ENCODE measurements around the gene KSR2.
"Not testable (repeated sequence)": the region's sequence is repeated elsewhere in the genome, so short reads cannot be mapped to it uniquely, and the experiment has no call there.

KSR2 gene

DNA sequence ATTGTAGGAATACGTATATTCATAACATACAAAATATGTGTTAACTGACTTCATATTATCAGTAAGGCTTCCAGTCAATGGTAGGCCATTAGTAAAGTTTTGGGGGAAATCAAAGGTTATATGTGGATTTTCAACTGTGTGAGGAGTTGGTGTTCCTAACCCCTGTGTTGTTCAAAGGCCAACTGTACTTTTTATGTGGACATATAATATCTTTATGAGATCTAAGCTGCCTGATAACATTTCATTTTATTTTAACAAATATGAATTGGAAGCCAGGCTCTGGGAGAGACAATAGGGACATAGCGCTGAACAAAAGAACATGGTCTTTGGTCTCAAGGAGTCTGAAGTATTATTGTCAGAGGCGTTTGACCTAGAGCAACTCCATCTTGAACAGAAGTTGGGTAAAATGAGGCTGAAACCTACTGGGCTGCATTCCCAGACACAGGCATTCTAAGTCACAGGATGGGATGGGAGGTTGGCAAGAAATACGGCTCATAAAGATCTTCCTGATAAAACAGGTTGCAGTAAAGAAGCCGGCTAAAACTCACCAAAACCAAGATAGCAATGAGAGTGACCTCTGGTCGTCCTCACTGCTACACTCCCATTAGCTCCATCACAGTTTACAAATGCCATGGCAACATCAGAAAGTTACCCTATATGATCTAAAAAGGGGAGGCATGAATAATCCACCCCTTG, 147.2 kb downstream of the KSR2 start:
- no peak for DNase-seq (ENCODE audit: low spot score)

DNA sequence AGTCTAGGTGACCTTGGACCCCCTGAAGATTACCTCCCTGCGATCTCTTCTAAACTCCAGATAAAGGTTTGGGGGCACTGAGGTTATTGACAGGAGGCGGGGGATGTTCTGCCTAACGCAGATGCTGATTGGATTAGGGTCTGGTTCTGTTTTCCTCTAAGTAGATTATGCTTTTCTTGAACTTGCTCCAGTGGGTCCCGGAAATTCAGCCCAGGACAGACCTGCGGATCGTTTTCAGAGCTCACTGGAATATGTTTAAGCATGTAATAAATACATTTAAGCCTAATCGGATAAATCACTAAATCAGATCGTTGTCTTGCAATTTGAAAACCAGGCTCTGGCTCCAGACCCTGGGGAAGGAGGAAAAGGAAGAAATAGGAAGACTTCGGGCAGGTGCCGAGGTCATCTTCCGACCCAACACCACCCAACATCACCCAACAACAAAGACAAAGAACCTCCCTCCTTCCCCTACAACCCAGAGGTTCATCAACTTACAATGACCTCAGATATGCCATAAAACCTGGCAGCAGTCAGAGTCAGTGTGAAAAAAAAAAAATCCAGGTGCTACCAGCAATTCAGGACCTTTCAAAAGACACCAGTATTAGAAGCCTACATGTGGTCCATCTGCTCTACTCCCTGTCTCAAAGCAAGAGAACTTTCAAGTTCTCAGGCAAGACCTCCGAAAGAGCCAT, 148.4 kb downstream of the KSR2 start:
- peak; percentile 54 for DNase-seq (ENCODE audit: low spot score)

GRCh38 chr12:117819160-117819559, 149.6 kb downstream of the KSR2 start:
- peak; percentile 22 for DNase-seq (ENCODE audit: low spot score)

GRCh38 chr12:117818400-117818799, 150.4 kb downstream of the KSR2 start:
- no peak for DNase-seq (ENCODE audit: low spot score)

DNA sequence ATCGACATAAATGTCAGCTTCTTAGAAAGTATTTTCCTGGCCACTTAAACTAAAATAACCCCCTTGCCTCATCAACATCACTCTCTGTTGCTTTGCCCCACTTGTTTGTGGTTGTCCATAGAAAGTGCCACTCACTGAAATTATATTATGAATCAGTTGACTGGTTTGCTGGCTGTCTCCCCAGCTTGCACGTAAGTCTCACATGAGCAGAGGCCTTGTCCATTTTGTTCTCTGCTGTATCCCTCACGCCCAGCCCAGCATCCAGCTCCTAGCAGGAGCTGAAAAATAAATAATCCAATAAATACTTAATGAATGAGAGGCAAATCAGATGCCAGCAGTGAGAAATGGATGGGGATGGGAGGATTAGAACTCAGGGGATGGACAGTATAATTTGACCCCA, 159.3 kb downstream of the KSR2 start:
- DNase-seq (ENCODE audit: low spot score) = no peak

- DNase-seq (ENCODE audit: low spot score) = no peak
These were observed 160.8 kb downstream of the KSR2 start for GRCh38 chr12:117807946-117808345.

DNA sequence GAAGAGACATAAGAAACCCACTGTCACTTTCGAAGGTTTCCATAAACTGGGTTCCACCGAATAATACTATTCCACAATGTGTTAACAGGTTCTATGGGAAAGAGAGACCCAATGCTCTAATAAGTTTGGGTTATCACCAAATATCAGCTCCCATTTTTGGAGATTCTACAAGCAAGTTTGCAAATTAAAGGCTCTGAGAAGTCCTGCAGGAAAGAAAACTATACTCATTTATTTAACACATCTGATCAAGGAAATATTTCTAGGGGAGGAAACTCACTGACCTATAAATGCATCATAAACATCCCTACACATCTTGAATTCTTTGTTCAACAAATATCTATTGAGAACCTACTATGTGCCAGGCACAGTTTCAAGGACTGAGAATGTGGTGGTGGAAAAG, 161.4 kb downstream of the KSR2 start:
- DNase-seq (ENCODE audit: low spot score) = no peak

DNA sequence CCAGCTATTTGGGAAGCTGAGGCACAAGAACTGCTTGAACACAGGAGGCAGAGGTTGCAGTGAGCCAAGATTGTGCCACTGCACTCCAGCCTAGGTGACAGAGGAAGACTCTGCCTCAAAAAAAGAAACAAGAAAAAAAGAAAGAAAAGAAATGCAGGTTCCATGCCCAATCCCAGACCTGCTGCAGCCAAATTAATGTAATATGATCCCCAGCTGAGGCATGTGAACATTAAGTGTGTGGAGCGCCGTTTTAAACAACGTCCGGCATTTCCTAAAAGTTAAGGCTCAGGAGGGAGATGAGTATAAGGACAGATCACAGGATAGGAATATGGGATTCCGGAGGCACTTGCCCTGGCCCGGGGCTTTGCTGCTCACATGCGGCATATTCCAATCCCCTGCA, 162.9 kb downstream of the KSR2 start:
- DNase-seq (ENCODE audit: low spot score) = no peak

DNA sequence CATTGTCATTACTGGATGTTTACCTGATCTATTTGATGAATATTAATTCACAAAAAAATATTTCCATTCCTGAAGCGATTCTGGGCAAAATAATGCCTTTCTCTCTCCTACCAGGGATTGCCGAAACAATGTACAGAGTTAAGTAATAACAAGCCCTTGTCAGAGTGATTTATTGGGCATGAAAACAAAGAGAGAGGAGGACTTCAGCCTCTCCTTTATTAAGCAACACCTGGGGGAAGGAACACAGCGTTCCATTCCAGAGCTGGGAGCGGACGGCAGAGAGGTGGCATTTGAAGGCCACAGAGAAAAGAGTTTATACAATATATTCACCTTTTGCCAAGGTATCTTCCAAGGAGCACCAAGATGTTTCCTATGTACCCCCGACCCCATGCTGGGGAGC, 165.8 kb downstream of the KSR2 start:
- no peak for DNase-seq (ENCODE audit: low spot score)

DNA sequence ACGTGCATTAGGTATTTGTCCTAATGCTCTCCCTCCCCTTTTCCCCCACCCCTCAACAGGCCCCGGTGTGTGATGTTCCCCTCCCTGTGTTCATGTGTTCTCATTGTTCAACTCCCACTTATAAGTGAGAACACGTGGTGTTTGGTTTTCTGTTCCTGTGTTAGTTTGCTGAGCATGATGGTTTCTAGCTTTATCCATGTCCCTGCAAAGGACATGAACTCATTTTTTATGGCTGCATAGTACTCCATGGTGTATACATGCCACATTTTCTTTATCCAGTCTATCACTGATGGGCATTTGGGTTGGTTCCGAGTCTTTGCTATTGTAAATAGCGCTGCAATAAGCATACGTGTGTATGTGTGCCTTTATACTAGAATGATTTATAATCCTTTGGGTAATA, 168.1 kb downstream of the KSR2 start:
- not testable (repeated sequence) for DNase-seq (ENCODE audit: low spot score)

DNA sequence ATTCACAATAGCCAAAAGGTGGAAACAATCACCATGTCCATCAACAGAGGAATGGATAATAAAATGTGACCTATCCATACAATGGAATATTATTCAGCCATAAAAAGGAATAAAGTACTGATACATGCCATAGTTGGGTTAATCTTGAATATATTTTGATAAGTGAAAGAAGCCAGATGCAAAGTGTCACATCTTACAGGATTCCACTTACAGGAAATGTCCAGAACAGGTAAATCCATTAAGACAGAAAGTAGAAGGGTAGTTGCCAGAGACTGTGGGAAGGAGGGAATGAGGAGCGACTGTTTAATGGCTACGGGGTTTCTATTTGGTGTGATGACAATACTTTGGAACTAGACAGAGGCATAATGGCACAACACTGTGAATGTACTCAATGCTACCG, 171.6 kb downstream of the KSR2 start:
- no peak for DNase-seq (ENCODE audit: low spot score)

- DNase-seq (ENCODE audit: low spot score) = no peak
These were observed 175.8 kb downstream of the KSR2 start for GRCh38 chr12:117792877-117793424.

GRCh38 chr12:117792471-117792870, 176.3 kb downstream of the KSR2 start:
- DNase-seq (ENCODE audit: low spot score) = no peak

DNA sequence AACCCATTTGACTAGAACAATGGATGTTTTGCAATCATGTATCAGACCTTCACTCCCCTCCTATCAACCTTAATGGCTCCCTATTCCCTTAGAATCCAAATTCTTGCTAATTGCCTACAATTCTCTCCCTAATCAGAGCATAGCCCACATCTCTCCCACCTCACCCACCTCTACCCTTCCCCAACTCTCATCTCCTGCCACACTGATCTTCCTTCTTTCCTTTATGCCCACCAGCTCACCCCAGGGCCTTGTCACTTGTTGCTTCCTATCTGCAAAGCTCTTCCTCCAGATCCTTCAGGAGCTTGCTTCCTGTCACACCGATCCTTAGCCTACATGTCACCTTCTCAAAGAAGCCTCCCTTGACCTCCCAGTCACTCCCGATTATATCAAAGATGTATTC, 177.8 kb downstream of the KSR2 start:
- DNase-seq (ENCODE audit: low spot score) = no peak

DNA sequence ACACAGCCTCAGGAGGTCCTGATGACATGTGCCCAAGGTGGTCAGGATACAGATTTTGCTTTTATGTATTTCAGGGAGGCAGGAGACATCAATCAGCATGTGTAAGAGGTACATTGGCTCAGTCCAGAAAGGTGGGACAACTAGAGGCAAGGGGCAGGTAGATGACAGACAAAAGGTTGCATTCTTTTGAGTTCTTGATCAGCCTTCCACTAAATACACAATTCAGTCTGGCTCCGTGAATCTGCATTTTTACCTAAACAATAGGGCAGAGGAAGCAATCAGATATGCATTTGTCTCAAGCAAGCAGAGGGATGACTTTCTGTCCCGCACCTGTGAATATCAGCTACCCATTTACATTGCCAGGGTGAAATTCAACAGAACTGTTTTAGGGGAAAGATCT, 178.6 kb downstream of the KSR2 start:
- no peak for DNase-seq (ENCODE audit: low spot score)

- no peak for DNase-seq (ENCODE audit: low spot score)
These were observed 179.4 kb downstream of the KSR2 start for GRCh38 chr12:117789195-117789912.

DNA sequence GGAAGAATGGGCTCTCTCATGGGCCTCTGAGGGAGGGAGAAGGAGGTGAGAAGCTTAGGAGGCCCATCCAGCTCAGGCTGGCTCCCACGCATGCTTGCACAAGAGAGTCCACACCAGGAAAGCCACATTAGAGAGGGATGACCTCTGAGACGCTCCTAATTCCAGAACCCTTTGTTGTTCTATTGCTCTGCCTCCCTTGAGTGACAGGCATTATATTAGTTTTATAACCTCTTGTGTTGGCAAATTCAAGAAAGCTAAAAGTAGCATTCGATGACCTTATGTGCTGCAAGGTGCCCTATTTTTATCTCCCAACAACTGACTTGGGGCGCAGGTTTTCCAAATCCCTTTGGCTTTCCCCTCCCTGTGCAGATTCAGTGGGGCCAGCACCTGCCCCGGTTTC, 190.1 kb downstream of the KSR2 start:
- DNase-seq (ENCODE audit: low spot score) = no peak

GRCh38 chr12:117774941-117775775, 193.6 kb downstream of the KSR2 start:
- DNase-seq (ENCODE audit: low spot score) = no peak

GRCh38 chr12:117768860-117769259, 199.9 kb downstream of the KSR2 start:
- no peak for DNase-seq (ENCODE audit: low spot score)

DNA sequence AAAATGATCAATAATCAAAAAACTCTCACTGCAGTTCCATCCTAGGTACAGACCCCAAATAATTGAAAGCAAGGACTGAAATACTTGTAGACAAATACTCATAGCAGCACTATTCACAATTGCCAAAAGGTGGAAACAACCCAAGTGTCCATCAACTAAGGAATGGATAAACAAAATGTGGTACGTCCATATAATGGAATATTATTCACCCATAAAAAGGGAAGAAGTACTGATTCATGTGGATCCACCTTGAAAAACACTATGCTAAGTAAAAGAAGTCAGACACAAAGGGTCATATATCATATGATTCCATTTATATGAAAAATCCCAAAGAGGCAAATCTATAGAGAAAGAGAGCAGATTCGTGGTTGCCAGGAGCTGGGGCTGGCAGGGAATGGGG, 202.8 kb downstream of the KSR2 start:
- DNase-seq (ENCODE audit: low spot score) = no peak

- DNase-seq (ENCODE audit: low spot score) = no peak
These were observed 206.6 kb downstream of the KSR2 start for GRCh38 chr12:117762143-117762542.

Measured in SK-N-DZ (cell line).